A673 (cell line): ENCODE data around the gene DLEC1.

ENCODE experiments used
- CTCF ChIP-seq: fragments of 300-800, 200-600 bp; sonication (generic); conservative IDR thresholded peaks from 2 replicates; pipeline ENCODE4 v1.5.1; 2017; ENCODE audit warnings: low read depth, mild to moderate bottlenecking, antibody characterized with exemption, low read length, moderate library complexity, mixed read lengths
- EZH2 ChIP-seq: fragments of 200-600 bp; sonication (generic); IDR thresholded peaks from 2 replicates; pipeline ENCODE4 v1.6.1; 2017; ENCODE audit warnings: borderline replicate concordance, low read depth, mild to moderate bottlenecking, mixed read lengths, antibody characterized with exemption, low read length; ENCODE audit not compliant: poor library complexity, severe bottlenecking

GRCh38 chr3:38149708-38150107 is 110.7 kb downstream of the DLEC1 start:
- TF ChIP-seq CTCF (no peak), EZH2 (no peak)
